ENCODE measurements around the gene FBXL19. TPM values are rescaled to one million over a fixed set of nuclear protein-coding genes. Genes with fewer than 3 reads are reported as not detected.

The FBXL19 gene
- polyA plus RNA-seq, 1 donor from 2014 or later = 0.26 TPM

- Mint-ChIP-seq H3K27me3 (no peaks in the 10 kb centered on the region), H3K9me3 (no peaks in the 10 kb centered on the region), H3K4me3 (peak overlapping the region; percentile 86 to 97 (median 94)), H3K36me3 (peaks cover 2% of the 10 kb centered on the region), H3K27ac (peak overlapping the region; percentile 41 to 93 (median 90)), H3K4me1 (peaks cover 14 to 17% (median 17%) of the 10 kb centered on the region in 3 donors)
Observed at GRCh38 chr16:30902029-30902972, 21.1 kb upstream of the FBXL19 start.

- H3K9me3 Mint-ChIP-seq = no peaks in the 10 kb centered on the region
- peak overlapping the region in 2 of 3 donors; percentile 41 to 89 for H3K27ac Mint-ChIP-seq
- H3K4me1 Mint-ChIP-seq = peaks cover 11 to 16% (median 15%) of the 10 kb centered on the region in 3 donors
- H3K27me3 Mint-ChIP-seq = no peaks in the 10 kb centered on the region
- peak overlapping the region; percentile 61 to 97 (median 94) for H3K4me3 Mint-ChIP-seq
- peaks cover 2% of the 10 kb centered on the region for H3K36me3 Mint-ChIP-seq
Observed at GRCh38 chr16:30903002-30903401, 20.4 kb upstream of the FBXL19 start.

GRCh38 chr16:30903596-30903995 is 19.8 kb upstream of the FBXL19 start:
- Mint-ChIP-seq H3K27me3 (no peaks in the 10 kb centered on the region), H3K4me1 (peaks cover 11 to 16% (median 15%) of the 10 kb centered on the region in 3 donors), H3K4me3 (peak overlapping the region in 2 of 4 donors; percentile 61 to 76), H3K36me3 (peaks cover 2% of the 10 kb centered on the region), H3K9me3 (no peaks in the 10 kb centered on the region), H3K27ac (peak overlapping the region in 2 of 3 donors; percentile 78 to 89)

GRCh38 chr16:30904114-30904780 is 19.1 kb upstream of the FBXL19 start:
- no peaks in the 10 kb centered on the region for H3K27me3 Mint-ChIP-seq
- H3K4me1 Mint-ChIP-seq = peaks cover 11 to 16% (median 15%) of the 10 kb centered on the region in 3 donors
- H3K9me3 Mint-ChIP-seq = no peaks in the 10 kb centered on the region
- peaks cover 2% of the 10 kb centered on the region for H3K36me3 Mint-ChIP-seq
- peak overlapping the region in 2 of 4 donors; percentile 61 to 77 for H3K4me3 Mint-ChIP-seq
- H3K27ac Mint-ChIP-seq = no peak overlapping the region

- Mint-ChIP-seq H3K9me3 (no peaks in the 10 kb centered on the region), H3K4me3 (no peak overlapping the region), H3K4me1 (peaks cover 11 to 16% (median 11%) of the 10 kb centered on the region in 3 donors), H3K36me3 (peaks cover 2% of the 10 kb centered on the region), H3K27ac (no peak overlapping the region), H3K27me3 (no peaks in the 10 kb centered on the region)
Observed at GRCh38 chr16:30907064-30907463, 16.3 kb upstream of the FBXL19 start.

- H3K36me3 Mint-ChIP-seq = no peaks in the 10 kb centered on the region
- no peaks in the 10 kb centered on the region for H3K9me3 Mint-ChIP-seq
- H3K27ac Mint-ChIP-seq = no peak overlapping the region
- H3K4me3 Mint-ChIP-seq = no peak overlapping the region
- H3K27me3 Mint-ChIP-seq = no peaks in the 10 kb centered on the region
- no peaks in the 10 kb centered on the region for H3K4me1 Mint-ChIP-seq
Observed at GRCh38 chr16:30910427-30911029, 12.8 kb upstream of the FBXL19 start.

GRCh38 chr16:30912794-30913412 is 10.5 kb upstream of the FBXL19 start:
- no peak overlapping the region for H3K27ac Mint-ChIP-seq
- H3K27me3 Mint-ChIP-seq = no peaks in the 10 kb centered on the region
- H3K4me3 Mint-ChIP-seq = no peak overlapping the region
- H3K9me3 Mint-ChIP-seq = no peaks in the 10 kb centered on the region
- H3K4me1 Mint-ChIP-seq = peaks cover 0 to 3% (median 0%) of the 10 kb centered on the region in 3 donors
- H3K36me3 Mint-ChIP-seq = no peaks in the 10 kb centered on the region

GRCh38 chr16:30914830-30915229 is 8.5 kb upstream of the FBXL19 start:
- H3K4me3 Mint-ChIP-seq = no peak overlapping the region
- no peaks in the 10 kb centered on the region for H3K27me3 Mint-ChIP-seq
- no peaks in the 10 kb centered on the region for H3K9me3 Mint-ChIP-seq
- peaks cover 0 to 3% (median 0%) of the 10 kb centered on the region in 3 donors for H3K4me1 Mint-ChIP-seq
- no peaks in the 10 kb centered on the region for H3K36me3 Mint-ChIP-seq
- H3K27ac Mint-ChIP-seq = no peak overlapping the region

GRCh38 chr16:30918614-30919013 is 4.8 kb upstream of the FBXL19 start:
- no peak overlapping the region for H3K27ac Mint-ChIP-seq
- H3K36me3 Mint-ChIP-seq = no peaks in the 10 kb centered on the region
- H3K4me3 Mint-ChIP-seq = no peak overlapping the region
- H3K4me1 Mint-ChIP-seq = peaks cover 0 to 5% (median 4%) of the 10 kb centered on the region in 3 donors
- H3K9me3 Mint-ChIP-seq = peaks cover 0 to 1% (median 0%) of the 10 kb centered on the region in 3 donors
- H3K27me3 Mint-ChIP-seq = no peaks in the 10 kb centered on the region

GRCh38 chr16:30920891-30921290 is 2.5 kb upstream of the FBXL19 start:
- no peaks in the 10 kb centered on the region for H3K36me3 Mint-ChIP-seq
- H3K27ac Mint-ChIP-seq = peak overlapping the region; percentile 46 to 92 (median 89)
- peak overlapping the region; percentile 68 to 100 (median 96) for H3K4me3 Mint-ChIP-seq
- peaks cover 0 to 10% (median 7%) of the 10 kb centered on the region in 3 donors for H3K4me1 Mint-ChIP-seq
- peaks cover 0 to 1% (median 0%) of the 10 kb centered on the region in 3 donors for H3K9me3 Mint-ChIP-seq
- H3K27me3 Mint-ChIP-seq = no peaks in the 10 kb centered on the region

- Mint-ChIP-seq H3K4me1 (peaks cover 0 to 10% (median 8%) of the 10 kb centered on the region in 3 donors), H3K4me3 (peak overlapping the region; percentile 92 to 100 (median 100)), H3K27ac (peak overlapping the region; percentile 92 to 100 (median 99)), H3K36me3 (no peaks in the 10 kb centered on the region), H3K9me3 (peaks cover 0 to 1% (median 0%) of the 10 kb centered on the region in 3 donors), H3K27me3 (no peaks in the 10 kb centered on the region)
Observed at GRCh38 chr16:30921459-30921747, 2.0 kb upstream of the FBXL19 start.

- H3K27ac Mint-ChIP-seq = peak overlapping the region; percentile 92 to 100 (median 99)
Observed at GRCh38 chr16:30921748-30922419, 1.5 kb upstream of the FBXL19 start.

GRCh38 chr16:30922420-30922959 is 882 bp upstream of the FBXL19 start:
- H3K4me3 Mint-ChIP-seq = peak overlapping the region; percentile 92 to 100 (median 100)
- peaks cover 0 to 1% (median 0%) of the 10 kb centered on the region in 3 donors for H3K9me3 Mint-ChIP-seq
- no peaks in the 10 kb centered on the region for H3K36me3 Mint-ChIP-seq
- H3K27me3 Mint-ChIP-seq = no peaks in the 10 kb centered on the region
- peaks cover 0 to 8% (median 8%) of the 10 kb centered on the region in 3 donors for H3K4me1 Mint-ChIP-seq
- H3K27ac Mint-ChIP-seq = peak overlapping the region; percentile 92 to 100 (median 99)

More at GRCh38 chr16:30921748-30922419, 1.5 kb upstream of the FBXL19 start:
- peaks cover 0 to 1% (median 0%) of the 10 kb centered on the region in 3 donors for H3K9me3 Mint-ChIP-seq
- no peaks in the 10 kb centered on the region for H3K27me3 Mint-ChIP-seq
- peaks cover 0 to 10% (median 8%) of the 10 kb centered on the region in 3 donors for H3K4me1 Mint-ChIP-seq
- peak overlapping the region; percentile 92 to 100 (median 100) for H3K4me3 Mint-ChIP-seq
- no peaks in the 10 kb centered on the region for H3K36me3 Mint-ChIP-seq
